ENCODE data around the gene ATP6V0C.
A peak's percentile ranks its signal among the peaks of the same experiment; 100 is the strongest.

ATP6V0C gene

GRCh38 chr16:2493605-2494004 lies 20.1 kb upstream of the ATP6V0C start:
- DNase-seq (ENCODE audit: low read depth), result no peak

- no peak for DNase-seq (ENCODE audit: low read depth)
Measured at GRCh38 chr16:2494616-2495015, 19.1 kb upstream of the ATP6V0C start.

- DNase-seq (ENCODE audit: low read depth), result no peak
Measured at GRCh38 chr16:2495041-2495440, 18.7 kb upstream of the ATP6V0C start.

GRCh38 chr16:2496223-2497115 lies 17.3 kb upstream of the ATP6V0C start:
- no peak for DNase-seq (ENCODE audit: low read depth)

- no peak for DNase-seq (ENCODE audit: low read depth)
Measured at GRCh38 chr16:2497116-2497630, 16.6 kb upstream of the ATP6V0C start.

DNA sequence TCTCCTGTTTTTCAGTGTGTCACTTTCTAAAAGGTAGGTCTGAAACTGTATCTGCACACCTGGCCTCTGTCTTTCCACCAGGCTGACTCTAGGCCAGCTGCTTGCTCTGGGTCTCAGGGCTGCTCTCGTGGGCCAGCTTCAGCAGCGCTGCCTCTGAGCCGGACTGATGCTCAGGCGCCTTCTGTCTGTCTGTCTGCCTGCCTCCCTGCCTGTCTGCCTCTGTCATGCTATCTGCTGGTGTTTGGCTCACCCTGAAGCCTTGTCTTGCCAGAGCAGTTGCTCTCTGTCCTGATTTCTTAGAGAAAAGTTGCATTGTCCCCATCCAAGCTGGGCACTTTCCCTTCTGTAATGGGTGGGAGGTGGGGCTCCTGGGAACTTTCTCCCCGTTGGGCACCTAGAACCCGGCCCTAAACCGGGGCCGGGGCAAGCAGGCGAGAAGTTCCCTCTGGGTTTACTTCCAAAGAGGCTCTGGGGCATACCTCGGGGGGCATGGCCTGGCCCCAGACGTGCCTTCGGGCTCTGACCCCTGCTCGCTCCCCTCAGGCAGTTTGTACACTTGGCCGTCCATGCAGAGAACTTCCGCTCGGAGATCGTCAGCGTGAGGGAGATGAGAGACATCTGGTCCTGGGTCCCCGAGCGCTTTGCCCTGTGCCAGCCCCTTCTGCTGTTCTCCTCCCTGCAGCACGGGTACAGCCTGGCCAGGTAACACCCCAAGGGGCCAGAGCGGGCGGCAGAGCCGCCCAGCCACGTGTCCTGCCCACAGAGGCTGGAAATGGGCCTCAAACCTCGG lies 15.9 kb upstream of the ATP6V0C start:
- DNase-seq (ENCODE audit: low read depth), result no peak

GRCh38 chr16:2498531-2499253 lies 15.1 kb upstream of the ATP6V0C start:
- no peak for DNase-seq (ENCODE audit: low read depth)

DNA sequence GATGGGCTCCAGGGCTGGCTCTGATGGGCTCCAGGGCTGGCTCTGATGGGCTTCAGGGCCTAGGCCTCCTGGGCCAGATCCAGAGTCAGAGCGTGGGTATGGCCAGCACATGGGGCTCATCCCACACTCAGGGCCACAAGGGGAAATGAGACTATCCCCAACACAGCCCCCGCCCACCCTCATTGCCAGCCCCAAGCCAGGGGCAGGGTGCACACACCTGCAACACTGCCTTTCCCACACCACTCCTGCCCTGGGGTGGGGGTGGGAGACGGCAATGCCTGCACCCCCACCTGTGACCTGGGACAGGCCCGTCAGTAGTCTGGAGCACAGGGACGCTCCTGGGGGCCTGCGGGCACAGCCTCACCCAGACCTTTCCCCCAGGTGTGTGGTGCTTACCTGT lies 14.3 kb upstream of the ATP6V0C start:
- no peak for DNase-seq (ENCODE audit: low read depth)

DNA sequence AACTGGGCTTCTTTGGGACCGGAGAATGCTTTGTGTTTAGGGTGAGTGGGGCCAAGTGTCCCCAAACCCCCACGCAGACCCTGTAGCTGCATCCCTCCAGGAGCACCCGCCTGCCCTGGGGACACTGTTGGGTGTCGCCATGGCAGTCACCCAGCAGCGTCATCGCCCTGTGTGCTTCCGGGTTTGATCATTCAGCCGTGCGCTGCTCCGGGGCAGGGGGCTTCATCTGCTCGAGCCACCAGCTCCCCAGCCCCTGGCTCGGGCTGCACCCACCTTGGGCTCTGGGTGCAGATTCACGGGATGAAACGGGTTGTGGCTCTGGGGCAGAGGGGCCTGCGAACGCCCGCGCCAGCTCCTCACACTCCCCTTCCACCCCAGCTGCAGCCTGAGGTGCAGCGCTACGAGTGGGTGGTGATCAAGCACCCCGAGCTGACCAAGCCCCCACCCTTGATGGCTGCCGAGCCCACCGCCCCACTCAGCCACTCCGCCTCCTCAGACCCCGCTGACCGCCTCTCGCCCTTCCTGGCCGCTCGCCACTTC lies 13.8 kb upstream of the ATP6V0C start:
- no peak for DNase-seq (ENCODE audit: low read depth)

GRCh38 chr16:2500430-2500917 lies 13.3 kb upstream of the ATP6V0C start:
- no peak for DNase-seq (ENCODE audit: low read depth)

- peak; percentile 64 for DNase-seq (ENCODE audit: low read depth)
Measured at GRCh38 chr16:2500918-2501750, 12.6 kb upstream of the ATP6V0C start.

- no peak for DNase-seq (ENCODE audit: low read depth)
Measured at GRCh38 chr16:2501946-2502895, 11.5 kb upstream of the ATP6V0C start.

DNA sequence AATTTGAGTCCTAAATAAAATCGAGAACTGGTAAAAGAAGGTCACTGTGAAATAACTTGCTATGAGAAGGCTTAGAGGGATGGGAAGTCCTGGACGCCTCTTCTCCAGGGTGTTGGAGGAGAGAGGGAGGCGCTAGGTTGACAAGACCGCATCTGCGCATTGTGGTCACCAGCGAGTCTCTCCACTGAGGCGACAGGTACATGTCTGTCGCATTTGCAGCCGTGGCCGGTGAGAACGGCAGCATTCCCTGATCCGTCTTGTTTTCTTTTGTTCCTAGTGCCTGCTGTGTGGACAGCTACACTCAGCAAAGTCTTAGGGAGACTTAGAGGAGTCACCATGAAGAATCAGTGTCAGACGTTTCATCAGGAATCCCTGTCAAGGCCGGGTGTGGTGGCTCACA lies 8.1 kb upstream of the ATP6V0C start:
- no peak for DNase-seq (ENCODE audit: low read depth)

- DNase-seq (ENCODE audit: low read depth), result no peak
Measured at GRCh38 chr16:2507052-2507659, 6.6 kb upstream of the ATP6V0C start.

DNA sequence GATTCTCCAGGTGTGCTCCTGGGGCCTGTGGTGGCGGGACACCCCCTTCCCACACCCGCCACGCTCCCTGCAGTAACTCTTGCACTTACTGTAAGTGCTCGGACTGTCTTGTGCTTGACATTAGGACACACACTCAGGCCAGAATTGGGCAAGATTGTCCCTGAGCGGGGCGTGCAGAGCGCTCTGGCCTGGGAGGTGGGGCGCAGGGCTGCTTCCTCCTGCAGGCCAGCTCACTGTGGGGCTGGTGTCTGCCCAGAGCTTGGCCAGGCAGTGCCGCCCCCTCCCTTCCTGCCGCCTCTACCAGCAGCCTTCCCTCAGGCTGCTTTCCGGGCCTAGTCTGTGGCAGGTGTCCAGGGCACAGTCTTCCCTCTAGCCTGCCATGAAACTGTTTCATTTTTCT lies 6.1 kb upstream of the ATP6V0C start:
- no peak for DNase-seq (ENCODE audit: low read depth)

DNA sequence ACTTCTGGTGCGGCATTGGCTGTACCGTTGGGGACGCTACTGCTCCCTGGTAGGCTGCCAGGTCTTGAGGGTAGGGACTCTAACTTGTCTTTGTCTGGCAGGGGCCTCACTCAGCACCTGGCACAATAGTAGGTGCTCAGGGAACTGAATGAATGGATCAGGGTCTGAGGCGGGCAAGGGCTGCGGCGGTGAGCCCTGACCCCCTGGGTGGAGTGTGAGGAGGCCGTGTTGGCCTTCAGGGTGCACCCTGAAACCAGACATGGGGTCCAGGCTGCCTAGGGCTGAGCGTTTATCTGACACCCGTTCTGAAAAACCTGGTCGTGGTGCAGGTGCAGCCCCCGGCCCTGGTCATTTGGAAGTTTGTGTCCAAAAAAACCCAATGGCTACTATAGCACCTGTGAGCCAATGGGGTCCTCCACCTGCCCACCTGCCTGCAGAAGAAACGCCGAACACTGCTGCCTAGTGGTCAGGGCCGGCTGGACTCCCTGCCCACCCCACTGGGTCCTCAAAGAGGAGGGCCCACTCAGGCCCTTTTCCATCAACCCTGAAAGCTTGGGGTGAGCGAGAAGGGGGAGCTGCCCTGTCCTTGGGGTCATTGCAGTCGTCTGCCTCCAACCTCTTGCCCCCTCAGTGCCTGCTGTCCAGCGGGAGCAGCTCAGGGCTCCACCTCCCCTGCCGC lies 4.9 kb upstream of the ATP6V0C start:
- DNase-seq (ENCODE audit: low read depth), result no peak

DNA sequence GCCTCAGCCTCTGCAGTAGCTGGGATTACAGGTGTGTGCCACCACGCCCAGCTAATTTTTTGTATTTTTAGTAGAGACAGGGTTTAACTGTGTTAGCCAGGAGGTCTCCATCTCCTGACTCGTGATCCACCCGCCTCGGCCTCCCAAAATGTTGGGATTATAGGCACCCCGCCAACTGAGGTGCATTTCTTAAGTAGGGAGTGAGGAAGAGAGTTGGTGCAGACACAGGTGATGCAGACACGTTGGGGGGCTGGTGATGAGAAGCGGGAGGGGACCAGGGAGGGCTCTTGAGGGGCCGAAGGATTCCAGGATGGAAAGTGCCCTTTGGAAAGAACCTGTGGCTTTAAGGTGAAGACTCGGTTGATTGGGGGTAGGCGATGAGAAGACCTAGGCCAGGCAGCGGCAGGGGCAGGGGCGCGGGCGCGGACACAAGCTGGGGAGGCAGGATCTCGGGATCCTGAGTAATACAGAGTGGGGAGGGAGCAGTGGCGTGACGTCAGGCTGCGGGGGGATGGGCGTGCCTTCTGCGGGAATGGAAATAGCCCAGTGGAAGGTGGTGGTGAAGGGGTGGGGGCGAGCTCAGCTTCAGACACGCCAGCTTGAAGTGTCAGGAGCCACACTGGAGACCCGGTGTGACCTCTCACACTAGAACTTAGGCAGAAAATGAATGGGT lies 2.5 kb upstream of the ATP6V0C start:
- no peak for DNase-seq (ENCODE audit: low read depth)
